ENCODE data around the gene TTC7B. TPM values are rescaled to one million over a fixed set of nuclear protein-coding genes. Genes with fewer than 3 reads are reported as not detected.

The TTC7B gene
- total and polyA plus RNA-seq, 7 donors, result 18.9 to 97.0 (median 59.0) TPM

DNA sequence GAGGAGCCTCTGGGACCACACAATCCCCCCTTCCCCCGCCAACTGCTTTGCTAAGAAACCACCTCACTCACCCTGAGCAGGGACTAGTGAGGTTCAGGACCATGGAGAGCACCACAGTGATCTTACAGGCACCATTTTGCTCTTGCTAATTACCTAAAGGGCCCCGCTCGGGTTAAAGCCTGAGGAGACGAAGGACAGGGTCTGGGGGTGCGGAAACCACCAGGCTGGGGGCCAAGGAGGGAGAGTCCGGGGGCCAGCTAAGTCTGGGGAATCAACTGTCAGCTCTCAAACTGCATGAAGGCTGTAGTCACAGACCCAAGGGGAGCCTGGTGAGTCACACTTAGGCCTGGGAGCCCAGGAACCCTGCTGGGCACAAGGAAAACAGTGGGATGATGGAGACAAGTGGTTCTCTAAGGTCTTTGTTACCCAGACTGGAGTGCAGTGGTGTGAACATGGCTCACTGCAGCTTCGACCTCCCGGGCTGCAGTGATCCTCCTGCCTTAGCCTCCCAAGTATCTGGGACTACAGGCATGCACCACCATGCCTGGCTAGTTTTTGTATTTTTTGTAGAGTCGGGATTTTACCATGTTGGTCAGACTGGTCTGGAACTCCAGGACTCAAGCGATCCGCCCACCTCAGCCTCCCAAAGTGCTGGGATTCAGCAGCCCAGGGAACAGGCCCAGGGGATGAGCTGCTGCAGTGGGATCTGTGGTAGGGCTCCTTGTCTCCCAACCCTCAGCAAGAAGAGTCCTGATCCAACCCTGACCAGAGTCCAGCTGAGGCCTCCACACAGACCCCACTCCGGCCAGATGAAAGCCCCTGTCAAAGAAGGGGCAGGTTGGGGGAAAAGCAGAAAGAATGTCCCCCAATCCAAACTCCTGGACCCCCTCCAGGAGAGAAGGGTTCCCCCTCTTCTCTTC lies 320.6 kb downstream of the TTC7B start:
- intact Hi-C loops (cut with DNase I), result no loop called here
- 53 to 55% (median 54%) methylated on average over 12 of the region's 12 CpGs for WGBS, 3 donors
- no peak overlapping the region for H3K4me3 ChIP-seq
- H3K27ac ChIP-seq, result no peak overlapping the region
- no peaks in the 10 kb centered on the region for H3K9me3 ChIP-seq
- no peaks in the 10 kb centered on the region for H3K4me1 ChIP-seq
- no peaks in the 10 kb centered on the region for H3K36me3 ChIP-seq (ENCODE audit: insufficient read depth in 1 of 2, low read depth in 1 of 2)
- ATAC-seq (peak; percentile 37 to 72 (median 58)), DNase-seq (peak in 1 of 2 donors; percentile 30)
- H3K27me3 ChIP-seq (ENCODE audit: insufficient read depth in 3 of 3, low read length in 2 of 3), result no peaks in the 10 kb centered on the region
- TF ChIP-seq, protein P1, sequence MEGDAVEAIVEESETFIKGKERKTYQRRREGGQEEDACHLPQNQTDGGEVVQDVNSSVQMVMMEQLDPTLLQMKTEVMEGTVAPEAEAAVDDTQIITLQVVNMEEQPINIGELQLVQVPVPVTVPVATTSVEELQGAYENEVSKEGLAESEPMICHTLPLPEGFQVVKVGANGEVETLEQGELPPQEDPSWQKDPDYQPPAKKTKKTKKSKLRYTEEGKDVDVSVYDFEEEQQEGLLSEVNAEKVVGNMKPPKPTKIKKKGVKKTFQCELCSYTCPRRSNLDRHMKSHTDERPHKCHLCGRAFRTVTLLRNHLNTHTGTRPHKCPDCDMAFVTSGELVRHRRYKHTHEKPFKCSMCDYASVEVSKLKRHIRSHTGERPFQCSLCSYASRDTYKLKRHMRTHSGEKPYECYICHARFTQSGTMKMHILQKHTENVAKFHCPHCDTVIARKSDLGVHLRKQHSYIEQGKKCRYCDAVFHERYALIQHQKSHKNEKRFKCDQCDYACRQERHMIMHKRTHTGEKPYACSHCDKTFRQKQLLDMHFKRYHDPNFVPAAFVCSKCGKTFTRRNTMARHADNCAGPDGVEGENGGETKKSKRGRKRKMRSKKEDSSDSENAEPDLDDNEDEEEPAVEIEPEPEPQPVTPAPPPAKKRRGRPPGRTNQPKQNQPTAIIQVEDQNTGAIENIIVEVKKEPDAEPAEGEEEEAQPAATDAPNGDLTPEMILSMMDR (IDR thresholded peaks at IDR 0.05), result no peak

- H3K4me3 ChIP-seq, result no peak overlapping the region
- ATAC-seq (peak in 1 of 4 donors; percentile 5), DNase-seq (no peak)
- H3K36me3 ChIP-seq (ENCODE audit: insufficient read depth in 1 of 2, low read depth in 1 of 2), result no peaks in the 10 kb centered on the region
- intact Hi-C loops (cut with DNase I), result loop anchor here in 1 of 2 donors (5.0 kb wide), 1 partner anchor 55 kb away; no protein-coding TSS in a partner anchor
- TF ChIP-seq, protein P1 (IDR thresholded peaks at IDR 0.05), result no peak
- no peaks in the 10 kb centered on the region for H3K9me3 ChIP-seq
- H3K27ac ChIP-seq, result no peak overlapping the region
- H3K4me1 ChIP-seq, result no peaks in the 10 kb centered on the region
- 36 to 45% (median 42%) methylated on average over 11 of the region's 11 CpGs for WGBS, 3 donors
- no peaks in the 10 kb centered on the region for H3K27me3 ChIP-seq (ENCODE audit: insufficient read depth in 3 of 3, low read length in 2 of 3)
Measured at GRCh38 chr14:90491911-90492531, 324.2 kb downstream of the TTC7B start.

DNA sequence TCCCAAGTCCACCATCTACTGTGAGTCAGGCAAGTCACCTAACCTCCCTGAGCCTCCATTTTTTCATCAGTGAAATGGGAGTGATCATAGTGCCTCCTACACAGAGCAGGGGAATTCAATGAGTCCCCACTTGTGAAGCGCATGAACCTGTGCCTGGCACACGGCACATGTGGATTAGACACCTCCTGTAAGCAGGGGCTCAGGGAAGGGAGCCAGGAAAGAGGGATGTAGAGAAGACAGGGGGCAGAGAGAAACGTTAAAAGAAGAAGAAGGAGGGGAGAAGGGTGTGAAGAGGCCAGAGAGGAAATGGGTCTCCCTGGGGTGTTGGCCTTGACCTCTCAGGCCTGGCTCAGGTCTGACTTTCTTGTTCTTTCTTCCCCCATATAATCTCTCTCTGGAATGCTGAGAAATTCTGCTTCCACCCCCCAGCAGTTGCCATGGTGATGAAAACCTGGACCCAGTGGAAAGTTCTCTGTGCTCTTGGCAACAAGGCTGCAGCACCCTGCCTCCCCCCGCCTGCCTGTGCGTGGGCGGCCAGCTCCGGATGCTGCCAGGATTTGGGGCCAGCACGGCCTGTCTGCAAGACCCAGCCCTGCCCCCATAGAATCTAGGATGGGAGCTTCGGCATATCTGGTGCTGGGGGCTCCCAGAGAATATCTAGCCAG lies 324.9 kb downstream of the TTC7B start:
- intact Hi-C loops (cut with DNase I), result loop anchor here in 1 of 2 donors (5.0 kb wide), 1 partner anchor 54 kb away; no protein-coding TSS in a partner anchor
- DNase-seq (peak; percentile 73 to 83), ATAC-seq (peak; percentile 30 to 65 (median 47))
- Histone ChIP-seq H3K4me3 (no peak overlapping the region), H3K36me3 (ENCODE audit: insufficient read depth in 1 of 2, low read depth in 1 of 2) (no peaks in the 10 kb centered on the region), H3K27ac (no peak overlapping the region), H3K27me3 (ENCODE audit: insufficient read depth in 3 of 3, low read length in 2 of 3) (no peaks in the 10 kb centered on the region), H3K4me1 (no peaks in the 10 kb centered on the region), H3K9me3 (no peaks in the 10 kb centered on the region)
- 25 to 31% (median 27%) methylated on average over 9 of the region's 9 CpGs for WGBS, 3 donors
- TF ChIP-seq, protein P1 (IDR thresholded peaks at IDR 0.05), result no peak

- no peak for ATAC-seq
- WGBS, 3 donors, result 63 to 79% (median 71%) methylated on average over 3 of the region's 3 CpGs
- Histone ChIP-seq H3K9me3 (no peaks in the 10 kb centered on the region), H3K4me1 (no peaks in the 10 kb centered on the region), H3K36me3 (ENCODE audit: insufficient read depth in 1 of 2, low read depth in 1 of 2) (no peaks in the 10 kb centered on the region), H3K27ac (no peak overlapping the region), H3K4me3 (no peak overlapping the region), H3K27me3 (ENCODE audit: insufficient read depth in 3 of 3, low read length in 2 of 3) (no peaks in the 10 kb centered on the region)
- intact Hi-C loops (cut with DNase I), result loop anchor here in 1 of 2 donors (5.0 kb wide), 1 partner anchor 53 kb away; no protein-coding TSS in a partner anchor
- TF ChIP-seq, protein P1 (IDR thresholded peaks at IDR 0.05), result no peak
- DNase-seq, result no peak
Measured at GRCh38 chr14:90490720-90491050, 325.5 kb downstream of the TTC7B start.

Data from psoas muscle (tissue), 8 donors.